ENCODE results near the gene FBLN2.
A peak's percentile ranks its signal among the peaks of the same experiment; 100 is the strongest.

The FBLN2 gene

DNA sequence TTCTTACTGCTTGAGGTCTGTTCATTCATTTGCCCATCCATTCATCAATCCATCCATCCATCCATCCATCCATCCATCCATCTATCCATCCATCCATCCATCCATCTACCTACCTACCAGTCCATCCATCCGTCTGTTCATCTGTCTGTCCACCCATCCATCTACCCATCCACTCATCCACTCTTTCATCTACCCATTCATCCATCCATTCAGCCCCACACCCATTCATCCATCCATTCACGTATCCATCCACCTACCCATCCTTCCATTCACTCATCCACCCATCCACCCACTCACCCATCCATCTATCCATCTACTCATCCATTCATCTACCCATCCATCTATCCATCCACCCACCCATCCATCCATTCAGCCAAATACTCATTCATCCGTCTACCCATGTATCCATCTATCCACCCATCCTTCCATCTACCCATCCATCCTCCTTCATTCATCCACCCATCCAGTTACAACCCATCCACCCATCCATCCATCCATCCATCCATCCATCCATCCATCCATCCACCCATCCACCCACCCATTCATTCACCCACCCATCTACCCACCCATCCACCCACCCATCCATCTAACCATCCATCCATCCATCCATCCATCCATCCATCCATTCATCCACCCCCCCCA, 68.3 kb downstream of the FBLN2 start:
- H3K27ac ChIP-seq (ENCODE audit: low read depth, low read length) = no peak overlapping the region
- no peak overlapping the region for H3K9ac ChIP-seq (ENCODE audit: low read length in 5 of 5)
- H3K27me3 ChIP-seq (ENCODE audit: control insufficient read depth in 5 of 5, insufficient read depth in 4 of 5, low read length in 5 of 5) = no peaks in the 10 kb centered on the region
- H3K4me1 ChIP-seq (ENCODE audit: control insufficient read depth in 5 of 5, insufficient read depth in 5 of 5, low read length in 5 of 5) = peaks cover 0 to 22% (median 16%) of the 10 kb centered on the region in 5 donors
- H3K36me3 ChIP-seq (ENCODE audit: control insufficient read depth in 5 of 5, insufficient read depth in 5 of 5, low read length in 5 of 5) = peaks cover 0 to 82% (median 75%) of the 10 kb centered on the region in 5 donors
- H3K4me3 ChIP-seq (ENCODE audit: low read depth in 1 of 5, low read length in 5 of 5) = no peak overlapping the region
- peaks cover 0 to 3% (median 0%) of the 10 kb centered on the region in 5 donors for H3K9me3 ChIP-seq (ENCODE audit: control insufficient read depth in 5 of 5, low read length in 5 of 5)

DNA sequence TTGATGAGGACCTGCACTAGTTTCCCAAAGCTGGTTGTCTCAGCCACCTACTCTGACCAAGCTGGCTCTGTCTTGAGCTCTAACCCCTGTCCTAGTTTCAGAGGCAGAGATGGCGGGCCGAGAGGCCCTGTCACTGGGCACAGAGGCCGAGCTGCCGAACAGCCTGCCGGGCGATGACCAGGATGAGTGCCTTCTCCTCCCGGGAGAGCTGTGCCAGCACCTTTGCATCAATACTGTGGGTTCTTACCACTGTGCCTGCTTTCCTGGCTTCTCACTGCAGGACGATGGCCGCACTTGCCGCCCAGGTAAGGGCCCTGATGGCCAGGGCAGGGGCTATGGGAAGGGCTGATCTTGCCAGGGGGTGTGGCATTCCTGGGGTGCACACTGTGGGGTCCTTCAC, 69.1 kb downstream of the FBLN2 start:
- Histone ChIP-seq H3K36me3 (ENCODE audit: control insufficient read depth in 5 of 5, insufficient read depth in 5 of 5, low read length in 5 of 5) (peaks cover 0 to 83% (median 80%) of the 10 kb centered on the region in 5 donors), H3K9ac (ENCODE audit: low read length in 5 of 5) (no peak overlapping the region), H3K9me3 (ENCODE audit: control insufficient read depth in 5 of 5, low read length in 5 of 5) (peaks cover 0 to 3% (median 0%) of the 10 kb centered on the region in 5 donors), H3K27ac (ENCODE audit: low read depth, low read length) (no peak overlapping the region), H3K4me1 (ENCODE audit: control insufficient read depth in 5 of 5, insufficient read depth in 5 of 5, low read length in 5 of 5) (peaks cover 0 to 25% (median 21%) of the 10 kb centered on the region in 5 donors), H3K4me3 (ENCODE audit: low read depth in 1 of 5, low read length in 5 of 5) (no peak overlapping the region), H3K27me3 (ENCODE audit: control insufficient read depth in 5 of 5, insufficient read depth in 4 of 5, low read length in 5 of 5) (no peaks in the 10 kb centered on the region)

GRCh38 chr3:13618836-13619235, 69.9 kb downstream of the FBLN2 start:
- H3K9ac ChIP-seq (ENCODE audit: low read length in 5 of 5) = no peak overlapping the region

GRCh38 chr3:13619661-13620230, 70.8 kb downstream of the FBLN2 start:
- Histone ChIP-seq H3K36me3 (ENCODE audit: control insufficient read depth in 5 of 5, insufficient read depth in 5 of 5, low read length in 5 of 5) (peaks cover 0 to 81% (median 74%) of the 10 kb centered on the region in 5 donors), H3K27ac (ENCODE audit: low read depth, low read length) (no peak overlapping the region), H3K9ac (ENCODE audit: low read length in 5 of 5) (no peak overlapping the region), H3K9me3 (ENCODE audit: control insufficient read depth in 5 of 5, low read length in 5 of 5) (no peaks in the 10 kb centered on the region), H3K4me3 (ENCODE audit: low read depth in 1 of 5, low read length in 5 of 5) (no peak overlapping the region), H3K27me3 (ENCODE audit: control insufficient read depth in 5 of 5, insufficient read depth in 4 of 5, low read length in 5 of 5) (no peaks in the 10 kb centered on the region), H3K4me1 (ENCODE audit: control insufficient read depth in 5 of 5, insufficient read depth in 5 of 5, low read length in 5 of 5) (peaks cover 0 to 19% (median 14%) of the 10 kb centered on the region in 5 donors)

More at GRCh38 chr3:13618836-13619235, 69.9 kb downstream of the FBLN2 start:
- Histone ChIP-seq H3K9me3 (ENCODE audit: control insufficient read depth in 5 of 5, low read length in 5 of 5) (no peaks in the 10 kb centered on the region), H3K36me3 (ENCODE audit: control insufficient read depth in 5 of 5, insufficient read depth in 5 of 5, low read length in 5 of 5) (peaks cover 0 to 87% (median 79%) of the 10 kb centered on the region in 5 donors), H3K4me1 (ENCODE audit: control insufficient read depth in 5 of 5, insufficient read depth in 5 of 5, low read length in 5 of 5) (peaks cover 0 to 23% (median 15%) of the 10 kb centered on the region in 5 donors), H3K27ac (ENCODE audit: low read depth, low read length) (no peak overlapping the region), H3K4me3 (ENCODE audit: low read depth in 1 of 5, low read length in 5 of 5) (no peak overlapping the region), H3K27me3 (ENCODE audit: control insufficient read depth in 5 of 5, insufficient read depth in 4 of 5, low read length in 5 of 5) (no peaks in the 10 kb centered on the region)

- Histone ChIP-seq H3K9ac (ENCODE audit: low read length in 5 of 5) (no peak overlapping the region), H3K9me3 (ENCODE audit: control insufficient read depth in 5 of 5, low read length in 5 of 5) (no peaks in the 10 kb centered on the region), H3K36me3 (ENCODE audit: control insufficient read depth in 5 of 5, insufficient read depth in 5 of 5, low read length in 5 of 5) (peaks cover 0 to 77% (median 69%) of the 10 kb centered on the region in 5 donors)
Measured at GRCh38 chr3:13620281-13620680, 71.4 kb downstream of the FBLN2 start.

GRCh38 chr3:13620776-13621365, 71.9 kb downstream of the FBLN2 start:
- Histone ChIP-seq H3K4me1 (ENCODE audit: control insufficient read depth in 5 of 5, insufficient read depth in 5 of 5, low read length in 5 of 5) (peaks cover 0 to 19% (median 14%) of the 10 kb centered on the region in 5 donors), H3K9ac (ENCODE audit: low read length in 5 of 5) (no peak overlapping the region), H3K9me3 (ENCODE audit: control insufficient read depth in 5 of 5, low read length in 5 of 5) (no peaks in the 10 kb centered on the region), H3K27me3 (ENCODE audit: control insufficient read depth in 5 of 5, insufficient read depth in 4 of 5, low read length in 5 of 5) (no peaks in the 10 kb centered on the region), H3K4me3 (ENCODE audit: low read depth in 1 of 5, low read length in 5 of 5) (no peak overlapping the region), H3K36me3 (ENCODE audit: control insufficient read depth in 5 of 5, insufficient read depth in 5 of 5, low read length in 5 of 5) (peaks cover 0 to 77% (median 64%) of the 10 kb centered on the region in 5 donors), H3K27ac (ENCODE audit: low read depth, low read length) (no peak overlapping the region)

More at GRCh38 chr3:13620281-13620680, 71.4 kb downstream of the FBLN2 start:
- Histone ChIP-seq H3K27me3 (ENCODE audit: control insufficient read depth in 5 of 5, insufficient read depth in 4 of 5, low read length in 5 of 5) (no peaks in the 10 kb centered on the region), H3K27ac (ENCODE audit: low read depth, low read length) (no peak overlapping the region), H3K4me1 (ENCODE audit: control insufficient read depth in 5 of 5, insufficient read depth in 5 of 5, low read length in 5 of 5) (peaks cover 0 to 19% (median 14%) of the 10 kb centered on the region in 5 donors), H3K4me3 (ENCODE audit: low read depth in 1 of 5, low read length in 5 of 5) (no peak overlapping the region)

DNA sequence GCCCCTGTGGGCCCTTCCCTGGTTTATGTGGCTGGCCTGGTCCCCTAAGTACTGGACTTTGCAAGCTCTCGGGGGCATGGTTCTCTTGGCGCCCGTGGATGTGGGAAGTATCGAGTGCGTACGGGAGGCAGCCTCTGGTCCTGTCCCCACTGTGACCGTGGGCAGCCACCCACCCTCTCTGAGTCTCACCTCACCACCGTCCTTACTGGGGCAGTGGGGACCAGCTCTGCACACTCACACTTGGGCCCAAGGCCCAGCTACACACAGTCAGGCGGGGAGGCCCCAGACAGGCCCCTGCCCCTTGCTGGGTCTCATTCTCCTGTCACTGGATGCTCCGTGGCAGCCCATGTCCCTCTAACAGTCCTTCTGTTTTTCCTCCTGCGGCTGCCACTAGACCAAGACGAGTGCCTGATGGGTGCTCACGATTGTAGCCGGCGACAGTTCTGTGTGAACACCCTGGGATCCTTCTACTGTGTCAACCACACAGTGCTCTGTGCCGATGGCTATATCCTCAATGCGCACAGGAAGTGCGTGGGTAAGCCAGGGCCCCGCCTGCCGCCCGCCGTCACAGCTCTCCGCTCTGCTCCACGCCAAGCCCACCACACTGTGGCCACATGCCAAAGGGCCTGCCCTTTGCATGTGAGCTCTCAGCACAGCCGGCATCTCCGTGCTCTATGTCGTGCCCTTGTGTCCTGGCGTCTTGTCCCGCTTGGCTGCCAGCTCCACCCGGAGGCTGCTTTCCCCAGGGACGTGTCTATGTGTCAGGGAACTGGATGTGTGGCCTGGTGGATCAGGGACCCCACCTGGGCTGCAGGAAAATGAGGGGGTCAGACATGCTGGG, 72.7 kb downstream of the FBLN2 start:
- H3K27ac ChIP-seq (ENCODE audit: low read depth, low read length) = no peak overlapping the region
- no peak overlapping the region for H3K4me3 ChIP-seq (ENCODE audit: low read depth in 1 of 5, low read length in 5 of 5)
- peaks cover 0 to 19% (median 14%) of the 10 kb centered on the region in 5 donors for H3K4me1 ChIP-seq (ENCODE audit: control insufficient read depth in 5 of 5, insufficient read depth in 5 of 5, low read length in 5 of 5)
- H3K9ac ChIP-seq (ENCODE audit: low read length in 5 of 5) = peak overlapping the region in 1 of 5 donors; percentile 10
- H3K9me3 ChIP-seq (ENCODE audit: control insufficient read depth in 5 of 5, low read length in 5 of 5) = no peaks in the 10 kb centered on the region
- no peaks in the 10 kb centered on the region for H3K27me3 ChIP-seq (ENCODE audit: control insufficient read depth in 5 of 5, insufficient read depth in 4 of 5, low read length in 5 of 5)
- peaks cover 0 to 75% (median 60%) of the 10 kb centered on the region in 5 donors for H3K36me3 ChIP-seq (ENCODE audit: control insufficient read depth in 5 of 5, insufficient read depth in 5 of 5, low read length in 5 of 5)

DNA sequence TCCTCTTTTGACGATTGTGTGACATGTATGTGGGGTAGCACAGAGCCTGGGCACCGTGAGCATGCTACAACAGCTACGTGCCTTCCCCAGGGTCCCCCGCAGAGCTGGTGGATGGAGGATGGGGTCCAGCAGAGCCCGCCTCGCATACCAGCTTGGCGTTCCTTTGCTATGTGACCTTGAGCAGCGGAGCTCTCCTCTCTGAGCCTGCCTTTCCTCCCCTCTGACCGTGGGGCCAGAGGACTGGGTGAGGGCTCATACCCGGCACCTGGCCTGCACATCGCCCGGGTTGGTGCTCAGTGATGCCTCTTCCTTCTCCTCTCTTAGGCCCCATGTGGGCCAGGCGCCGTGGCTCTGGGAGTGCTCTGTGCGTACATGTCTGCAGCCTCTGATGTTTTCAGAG, 73.4 kb downstream of the FBLN2 start:
- H3K4me1 ChIP-seq (ENCODE audit: control insufficient read depth in 5 of 5, insufficient read depth in 5 of 5, low read length in 5 of 5) = peaks cover 0 to 22% (median 17%) of the 10 kb centered on the region in 5 donors
- H3K27ac ChIP-seq (ENCODE audit: low read depth, low read length) = no peak overlapping the region
- no peaks in the 10 kb centered on the region for H3K9me3 ChIP-seq (ENCODE audit: control insufficient read depth in 5 of 5, low read length in 5 of 5)
- peak overlapping the region in 1 of 5 donors; percentile 10 for H3K9ac ChIP-seq (ENCODE audit: low read length in 5 of 5)
- H3K27me3 ChIP-seq (ENCODE audit: control insufficient read depth in 5 of 5, insufficient read depth in 4 of 5, low read length in 5 of 5) = no peaks in the 10 kb centered on the region
- peaks cover 0 to 67% (median 53%) of the 10 kb centered on the region in 5 donors for H3K36me3 ChIP-seq (ENCODE audit: control insufficient read depth in 5 of 5, insufficient read depth in 5 of 5, low read length in 5 of 5)
- H3K4me3 ChIP-seq (ENCODE audit: low read depth in 1 of 5, low read length in 5 of 5) = no peak overlapping the region

DNA sequence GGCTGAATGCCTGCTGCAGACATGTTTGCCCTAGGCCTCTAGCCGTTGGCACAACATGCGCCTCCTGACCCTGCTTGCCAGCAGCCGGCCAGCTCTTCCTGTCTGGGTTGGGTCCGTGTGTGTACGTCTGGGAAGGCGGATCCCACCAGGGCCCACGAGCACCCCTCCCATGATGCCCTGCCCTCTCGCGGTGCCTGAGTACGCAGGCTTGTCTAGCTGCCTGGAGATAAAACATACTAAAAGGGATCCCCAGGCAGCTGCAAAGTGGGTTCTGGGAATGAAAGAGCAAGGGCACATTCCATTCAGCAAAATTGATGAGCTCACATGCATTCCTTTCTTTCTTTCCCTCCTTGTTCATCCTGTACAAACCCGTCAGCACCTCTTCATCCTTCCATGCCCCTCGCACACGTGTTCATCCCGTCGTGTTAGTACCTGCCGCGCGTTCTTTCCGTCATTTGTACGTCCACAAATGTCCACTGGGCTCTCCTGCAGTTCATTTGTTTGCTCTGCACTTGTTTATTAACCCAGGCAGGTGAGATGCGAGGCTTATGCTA, 74.3 kb downstream of the FBLN2 start:
- H3K36me3 ChIP-seq (ENCODE audit: control insufficient read depth in 5 of 5, insufficient read depth in 5 of 5, low read length in 5 of 5) = peaks cover 0 to 71% (median 53%) of the 10 kb centered on the region in 5 donors
- H3K27me3 ChIP-seq (ENCODE audit: control insufficient read depth in 5 of 5, insufficient read depth in 4 of 5, low read length in 5 of 5) = no peaks in the 10 kb centered on the region
- no peaks in the 10 kb centered on the region for H3K9me3 ChIP-seq (ENCODE audit: control insufficient read depth in 5 of 5, low read length in 5 of 5)
- H3K4me3 ChIP-seq (ENCODE audit: low read depth in 1 of 5, low read length in 5 of 5) = no peak overlapping the region
- peaks cover 0 to 25% (median 19%) of the 10 kb centered on the region in 5 donors for H3K4me1 ChIP-seq (ENCODE audit: control insufficient read depth in 5 of 5, insufficient read depth in 5 of 5, low read length in 5 of 5)
- no peak overlapping the region for H3K27ac ChIP-seq (ENCODE audit: low read depth, low read length)
- H3K9ac ChIP-seq (ENCODE audit: low read length in 5 of 5) = no peak overlapping the region
